Measurements from ENCODE around the gene CFAP77. TPM values are rescaled to one million over a fixed set of nuclear protein-coding genes. Genes with fewer than 3 reads are reported as not detected.

The CFAP77 gene
- polyA plus RNA-seq, 3 donors, result not detected

DNA sequence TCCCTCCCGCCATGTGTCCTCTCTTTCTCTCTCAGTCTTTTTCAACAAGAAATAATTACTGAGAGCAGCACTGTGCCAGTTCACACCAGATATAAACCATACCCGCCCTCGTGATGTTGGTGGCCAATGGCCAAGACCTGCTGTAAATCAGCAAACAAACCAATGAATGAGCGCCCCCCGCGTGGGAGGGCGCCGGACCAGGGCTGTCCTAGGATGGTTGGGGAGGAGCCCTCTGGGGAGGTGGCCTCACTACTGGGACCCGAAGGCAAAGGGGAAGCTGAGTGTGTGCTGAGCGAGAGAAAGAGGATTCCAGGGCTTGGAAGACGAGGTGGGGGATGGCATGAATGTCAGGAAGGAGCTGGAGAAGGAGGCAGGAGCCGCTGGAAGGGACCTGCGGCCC, 121.2 kb downstream of the CFAP77 start:
- Mint-ChIP-seq H3K36me3 (no peaks in the 10 kb centered on the region), H3K4me3 (no peak overlapping the region), H3K27ac (no peak overlapping the region), H3K9me3 (peaks cover 0 to 21% (median 10%) of the 10 kb centered on the region in 7 donors), H3K4me1 (no peaks in the 10 kb centered on the region), H3K27me3 (ENCODE audit: low read depth in 3 of 3) (peaks cover 13 to 30% (median 16%) of the 10 kb centered on the region in 3 donors)
- H4K20me1 ChIP-seq (ENCODE audit: insufficient read depth, low read length), result no peaks in the 10 kb centered on the region
- H3K4me3 ChIP-seq (replicated peaks in 1 of 3; ENCODE audit: low read depth in 2 of 3, low read length in 3 of 3), result no peak overlapping the region
- no peak overlapping the region for H3K27ac ChIP-seq (ENCODE audit: low read depth in 1 of 2, low read length in 2 of 2)
- H3K4me2 ChIP-seq (replicated peaks; ENCODE audit: extremely low read depth, low read length, poor library complexity, severe bottlenecking), result no peak overlapping the region
- H3K9me3 ChIP-seq (replicated peaks in 1 of 2; ENCODE audit: control insufficient read depth in 1 of 2, insufficient read depth in 1 of 2, low read length in 2 of 2), result peaks cover 0 to 3% of the 10 kb centered on the region in 2 donors
- intact Hi-C loops (cut with micrococcal nuclease), result no loop called here
- H3K9ac ChIP-seq (ENCODE audit: insufficient read depth, low read length, poor library complexity, severe bottlenecking), result peak overlapping the region; percentile 1
- no peaks in the 10 kb centered on the region for H3K79me2 ChIP-seq (ENCODE audit: insufficient read depth, low read length)
- H3K27me3 ChIP-seq (ENCODE audit: control insufficient read depth in 2 of 2, insufficient read depth in 2 of 2, low read length in 2 of 2), result peaks cover 2 to 9% of the 10 kb centered on the region in 2 donors
- DNase-seq, result no peak
- H2AFZ ChIP-seq (ENCODE audit: insufficient read depth, low read depth, low read length, poor library complexity, severe bottlenecking), result no peak overlapping the region
- TF ChIP-seq, protein P1, sequence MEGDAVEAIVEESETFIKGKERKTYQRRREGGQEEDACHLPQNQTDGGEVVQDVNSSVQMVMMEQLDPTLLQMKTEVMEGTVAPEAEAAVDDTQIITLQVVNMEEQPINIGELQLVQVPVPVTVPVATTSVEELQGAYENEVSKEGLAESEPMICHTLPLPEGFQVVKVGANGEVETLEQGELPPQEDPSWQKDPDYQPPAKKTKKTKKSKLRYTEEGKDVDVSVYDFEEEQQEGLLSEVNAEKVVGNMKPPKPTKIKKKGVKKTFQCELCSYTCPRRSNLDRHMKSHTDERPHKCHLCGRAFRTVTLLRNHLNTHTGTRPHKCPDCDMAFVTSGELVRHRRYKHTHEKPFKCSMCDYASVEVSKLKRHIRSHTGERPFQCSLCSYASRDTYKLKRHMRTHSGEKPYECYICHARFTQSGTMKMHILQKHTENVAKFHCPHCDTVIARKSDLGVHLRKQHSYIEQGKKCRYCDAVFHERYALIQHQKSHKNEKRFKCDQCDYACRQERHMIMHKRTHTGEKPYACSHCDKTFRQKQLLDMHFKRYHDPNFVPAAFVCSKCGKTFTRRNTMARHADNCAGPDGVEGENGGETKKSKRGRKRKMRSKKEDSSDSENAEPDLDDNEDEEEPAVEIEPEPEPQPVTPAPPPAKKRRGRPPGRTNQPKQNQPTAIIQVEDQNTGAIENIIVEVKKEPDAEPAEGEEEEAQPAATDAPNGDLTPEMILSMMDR (IDR thresholded peaks at IDR 0.05), result no peak
- H3K4me1 ChIP-seq (ENCODE audit: control insufficient read depth in 1 of 2, insufficient read depth in 2 of 2, low read length in 2 of 2), result no peaks in the 10 kb centered on the region
- WGBS (ENCODE audit: insufficient coverage), result 44% methylated on average over 9 of the region's 13 CpGs
- H3K36me3 ChIP-seq (replicated peaks in 1 of 2; ENCODE audit: control insufficient read depth in 1 of 2, insufficient read depth in 2 of 2, low read length in 2 of 2), result no peaks in the 10 kb centered on the region

DNA sequence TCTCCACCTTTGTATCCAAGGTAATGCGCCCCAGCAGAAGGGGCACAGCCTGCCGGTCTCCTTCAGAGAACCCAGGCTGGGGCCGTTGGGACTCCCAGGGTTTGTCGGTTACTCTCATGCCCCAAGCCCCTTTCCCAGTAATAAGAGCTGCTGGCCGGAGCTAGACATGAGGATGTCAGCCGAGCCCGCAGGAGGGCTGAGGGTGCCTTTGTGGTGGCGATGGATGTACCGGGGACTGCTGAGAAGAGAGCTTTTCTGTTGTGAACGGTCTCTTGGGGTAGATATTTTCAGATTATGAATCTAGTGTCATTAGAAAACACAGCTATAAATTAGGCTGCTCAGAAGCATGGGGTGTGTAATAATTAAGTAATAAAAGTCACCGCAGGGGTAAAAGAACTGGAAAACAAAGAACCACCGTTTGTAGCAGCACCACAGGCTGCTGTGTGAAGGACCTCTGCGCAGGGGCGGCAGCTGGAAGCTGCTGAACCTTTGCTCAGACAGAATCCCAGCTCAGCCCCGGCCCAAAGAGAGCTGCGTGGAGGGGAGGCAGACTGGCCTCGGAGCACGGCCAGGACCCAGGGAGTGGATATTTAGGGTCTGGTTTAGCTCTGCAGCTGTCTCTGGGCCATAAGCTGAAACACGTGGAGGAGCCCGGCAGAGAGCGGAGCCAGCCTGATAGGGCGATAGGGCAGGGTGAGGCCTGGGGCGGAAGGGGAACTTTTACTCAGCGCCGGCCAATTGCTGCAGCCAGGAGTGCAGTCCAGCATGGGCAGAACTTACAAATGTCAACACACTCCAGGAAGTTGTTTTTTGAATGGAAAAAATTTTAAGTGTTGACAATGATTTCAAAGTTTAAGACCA, 121.9 kb downstream of the CFAP77 start:
- no peaks in the 10 kb centered on the region for H3K36me3 ChIP-seq (replicated peaks in 1 of 2; ENCODE audit: control insufficient read depth in 1 of 2, insufficient read depth in 2 of 2, low read length in 2 of 2)
- no peaks in the 10 kb centered on the region for H3K79me2 ChIP-seq (ENCODE audit: insufficient read depth, low read length)
- H3K27ac Mint-ChIP-seq, result no peak overlapping the region
- no peaks in the 10 kb centered on the region for H3K4me1 ChIP-seq (ENCODE audit: control insufficient read depth in 1 of 2, insufficient read depth in 2 of 2, low read length in 2 of 2)
- H3K27me3 ChIP-seq (ENCODE audit: control insufficient read depth in 2 of 2, insufficient read depth in 2 of 2, low read length in 2 of 2), result peaks cover 2 to 9% of the 10 kb centered on the region in 2 donors
- H2AFZ ChIP-seq (ENCODE audit: insufficient read depth, low read depth, low read length, poor library complexity, severe bottlenecking), result no peak overlapping the region
- H3K4me3 Mint-ChIP-seq, result no peak overlapping the region
- WGBS (ENCODE audit: insufficient coverage), result 76% methylated on average over 15 of the region's 25 CpGs
- no peaks in the 10 kb centered on the region for H4K20me1 ChIP-seq (ENCODE audit: insufficient read depth, low read length)
- TF ChIP-seq, protein P1 (IDR thresholded peaks at IDR 0.05), result no peak
- no peak overlapping the region for H3K9ac ChIP-seq (ENCODE audit: insufficient read depth, low read length, poor library complexity, severe bottlenecking)
- intact Hi-C loops (cut with micrococcal nuclease), result no loop called here
- no peaks in the 10 kb centered on the region for H3K36me3 Mint-ChIP-seq
- H3K4me3 ChIP-seq (replicated peaks in 1 of 3; ENCODE audit: low read depth in 2 of 3, low read length in 3 of 3), result no peak overlapping the region
- peaks cover 13 to 30% (median 16%) of the 10 kb centered on the region in 3 donors for H3K27me3 Mint-ChIP-seq (ENCODE audit: low read depth in 3 of 3)
- H3K9me3 ChIP-seq (replicated peaks in 1 of 2; ENCODE audit: control insufficient read depth in 1 of 2, insufficient read depth in 1 of 2, low read length in 2 of 2), result peaks cover 0 to 3% of the 10 kb centered on the region in 2 donors
- H3K9me3 Mint-ChIP-seq, result peaks cover 0 to 26% (median 10%) of the 10 kb centered on the region in 7 donors
- H3K4me2 ChIP-seq (replicated peaks; ENCODE audit: extremely low read depth, low read length, poor library complexity, severe bottlenecking), result no peak overlapping the region
- DNase-seq, result no peak
- H3K27ac ChIP-seq (ENCODE audit: low read depth in 1 of 2, low read length in 2 of 2), result no peak overlapping the region
- H3K4me1 Mint-ChIP-seq, result no peaks in the 10 kb centered on the region
